Loucy (cell line): Measurements from ENCODE around the gene DHDDS.

Experiments used
- H2AFZ ChIP-seq: fragments of 200-600 bp; sonication (generic); 2 replicates; pipeline ENCODE4 v1.6.0; 2016; ENCODE audit warnings: antibody characterized with exemption, mild to moderate bottlenecking, low read length, moderate library complexity
- H3F3A ChIP-seq: fragments of 200-600 bp; 2 replicates; pipeline ENCODE4 v1.6.0; 2016; ENCODE audit warnings: antibody characterized with exemption, low read depth, mild to moderate bottlenecking
- H3K27me3 ChIP-seq: fragments of 200-600 bp; sonication (generic); 2 replicates; pipeline ENCODE4 v1.6.1; 2014; ENCODE audit warnings: low read length, mild to moderate bottlenecking; ENCODE audit not compliant: insufficient read depth, poor library complexity, severe bottlenecking
- H3K36me3 ChIP-seq: fragments of 200-600 bp; sonication (generic); 2 replicates; pipeline ENCODE4 v1.6.1; 2016; ENCODE audit warnings: low read length; ENCODE audit not compliant: insufficient read depth
- H3K4me1 ChIP-seq: fragments of 200-600 bp; sonication (generic); 2 replicates; pipeline ENCODE4 v1.5.1; 2014; ENCODE audit warnings: low read length, mild to moderate bottlenecking; ENCODE audit not compliant: insufficient read depth, poor library complexity, severe bottlenecking
- H3K4me2 ChIP-seq: fragments of 200-600 bp; sonication (generic); 2 replicates; pipeline ENCODE4 v1.6.0; 2014; ENCODE audit warnings: antibody characterized with exemption, low read length, low read depth, mild to moderate bottlenecking; ENCODE audit not compliant: poor library complexity, severe bottlenecking
- H3K4me3 ChIP-seq: fragments of 200-600 bp; sonication (generic); 2 replicates; pipeline ENCODE4 v1.5.1; 2014; ENCODE audit warnings: low read length, mild to moderate bottlenecking, mixed read lengths; ENCODE audit not compliant: poor library complexity, severe bottlenecking
- H3K79me2 ChIP-seq: fragments of 200-600 bp; sonication (generic); 2 replicates; pipeline ENCODE4 v1.6.1; 2014; ENCODE audit warnings: low read length; ENCODE audit not compliant: insufficient read depth
- H3K9ac ChIP-seq: fragments of 200-600 bp; sonication (generic); 2 replicates; pipeline ENCODE4 v1.6.0; 2014; ENCODE audit warnings: mild to moderate bottlenecking, low read depth, low read length, moderate library complexity; ENCODE audit not compliant: poor library complexity, severe bottlenecking
- H3K9me2 ChIP-seq: fragments of 200-600 bp; sonication (generic); replicated peaks from 2 replicates; pipeline ENCODE4 v1.6.1; 2016; ENCODE audit warnings: low read depth, low read length, mixed read lengths
- H3K9me3 ChIP-seq: fragments of 200-600 bp; sonication (generic); 2 replicates; pipeline ENCODE4 v1.6.1; 2014; ENCODE audit warnings: mild to moderate bottlenecking, antibody characterized with exemption, low read length, low read depth; ENCODE audit not compliant: insufficient read depth
- H4K20me1 ChIP-seq: fragments of 200-600 bp; sonication (generic); 2 replicates; pipeline ENCODE4 v1.6.0; 2014; ENCODE audit warnings: antibody characterized with exemption, low read length, mild to moderate bottlenecking; ENCODE audit not compliant: insufficient read depth, poor library complexity, severe bottlenecking
- EZH2phosphoT487 ChIP-seq: fragments of 200-600 bp; IDR thresholded peaks from 2 replicates; pipeline ENCODE4 v1.6.1; 2018; ENCODE audit warnings: antibody characterized with exemption, mild to moderate bottlenecking, moderate library complexity, borderline replicate concordance
- TF ChIP-seq, protein P1 (sequence below): fragments of 200-600 bp; sonication (generic); conservative IDR thresholded peaks from 2 replicates; pipeline ENCODE4 v1.5.1; 2014; ENCODE audit warnings: mild to moderate bottlenecking, antibody characterized with exemption, low read length

DHDDS gene

DNA sequence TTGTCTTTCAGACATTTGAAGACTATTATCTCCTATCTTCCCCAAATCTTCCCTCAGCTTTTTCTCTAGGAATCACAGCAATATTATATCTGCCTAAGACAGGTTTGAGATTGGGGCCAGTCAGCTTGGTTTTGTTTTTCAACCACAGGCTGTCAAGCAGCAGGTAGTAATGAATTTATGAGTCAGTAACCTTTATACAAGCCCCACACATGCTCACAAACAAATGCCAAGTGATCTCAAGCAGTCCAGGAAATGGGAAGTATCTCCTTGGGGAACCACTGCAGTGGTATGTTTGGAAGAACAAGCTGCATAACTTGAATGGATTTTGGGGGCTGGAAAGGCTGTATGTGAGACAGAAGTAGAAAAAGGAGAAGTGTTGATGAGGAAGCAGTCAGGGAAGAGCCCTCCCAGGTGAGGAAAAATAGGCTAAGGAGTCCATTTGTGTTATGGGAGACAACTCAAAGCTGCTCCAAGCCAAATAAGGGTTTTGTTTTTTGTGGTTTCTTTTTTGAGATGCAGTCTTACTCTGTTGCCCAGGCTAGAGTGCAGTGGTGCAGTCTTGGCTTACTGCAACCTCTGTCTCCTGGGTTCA, 2.1 kb downstream of the DHDDS start:
- Histone ChIP-seq H3K27me3 (no peaks in the 10 kb centered on the region), H3K9ac (no peak overlapping the region), H3K4me3 (peak overlapping the region; percentile 92), H2AFZ (no peak overlapping the region), H3F3A (no peaks in the 10 kb centered on the region), H3K36me3 (peaks cover 9% of the 10 kb centered on the region; the same call in 1 of the 2 replicates), H3K4me2 (peak overlapping the region; percentile 97), H3K79me2 (peaks cover 19% of the 10 kb centered on the region), H3K9me2 (no peaks in the 10 kb centered on the region), H4K20me1 (no peaks in the 10 kb centered on the region), H3K9me3 (no peaks in the 10 kb centered on the region), H3K4me1 (peaks cover 14% of the 10 kb centered on the region)
- TF ChIP-seq, protein P1, sequence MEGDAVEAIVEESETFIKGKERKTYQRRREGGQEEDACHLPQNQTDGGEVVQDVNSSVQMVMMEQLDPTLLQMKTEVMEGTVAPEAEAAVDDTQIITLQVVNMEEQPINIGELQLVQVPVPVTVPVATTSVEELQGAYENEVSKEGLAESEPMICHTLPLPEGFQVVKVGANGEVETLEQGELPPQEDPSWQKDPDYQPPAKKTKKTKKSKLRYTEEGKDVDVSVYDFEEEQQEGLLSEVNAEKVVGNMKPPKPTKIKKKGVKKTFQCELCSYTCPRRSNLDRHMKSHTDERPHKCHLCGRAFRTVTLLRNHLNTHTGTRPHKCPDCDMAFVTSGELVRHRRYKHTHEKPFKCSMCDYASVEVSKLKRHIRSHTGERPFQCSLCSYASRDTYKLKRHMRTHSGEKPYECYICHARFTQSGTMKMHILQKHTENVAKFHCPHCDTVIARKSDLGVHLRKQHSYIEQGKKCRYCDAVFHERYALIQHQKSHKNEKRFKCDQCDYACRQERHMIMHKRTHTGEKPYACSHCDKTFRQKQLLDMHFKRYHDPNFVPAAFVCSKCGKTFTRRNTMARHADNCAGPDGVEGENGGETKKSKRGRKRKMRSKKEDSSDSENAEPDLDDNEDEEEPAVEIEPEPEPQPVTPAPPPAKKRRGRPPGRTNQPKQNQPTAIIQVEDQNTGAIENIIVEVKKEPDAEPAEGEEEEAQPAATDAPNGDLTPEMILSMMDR: no peak
- TF ChIP-seq EZH2phosphoT487: no peak

DNA sequence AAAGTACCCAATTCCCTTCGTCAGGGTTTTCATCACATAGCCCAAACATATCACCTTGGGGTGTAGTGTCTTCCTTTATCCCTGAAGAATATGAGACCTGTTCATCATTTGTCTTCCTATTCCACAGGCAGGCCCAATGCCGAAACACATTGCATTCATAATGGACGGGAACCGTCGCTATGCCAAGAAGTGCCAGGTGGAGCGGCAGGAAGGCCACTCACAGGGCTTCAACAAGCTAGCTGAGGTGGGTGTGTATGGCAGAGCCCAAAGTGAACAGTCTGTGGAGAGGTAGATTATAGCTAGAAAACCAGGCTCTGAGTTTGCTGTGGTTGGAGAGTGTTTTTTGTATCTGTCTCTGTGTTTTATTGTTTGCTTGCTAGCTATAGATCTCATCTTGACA, 5.9 kb downstream of the DHDDS start:
- Histone ChIP-seq H3K9me2 (no peaks in the 10 kb centered on the region), H3K4me3 (no peak overlapping the region), H3K9ac (no peak overlapping the region), H3K4me2 (no peak overlapping the region), H3K9me3 (no peaks in the 10 kb centered on the region), H3K79me2 (peaks cover 10% of the 10 kb centered on the region), H3K4me1 (peaks cover 6% of the 10 kb centered on the region), H4K20me1 (no peaks in the 10 kb centered on the region), H3F3A (no peaks in the 10 kb centered on the region), H2AFZ (no peak overlapping the region), H3K27me3 (no peaks in the 10 kb centered on the region), H3K36me3 (peaks cover 30% of the 10 kb centered on the region; the same call in 1 of the 2 replicates)
- TF ChIP-seq EZH2phosphoT487: no peak
- TF ChIP-seq, protein P1: no peak

DNA sequence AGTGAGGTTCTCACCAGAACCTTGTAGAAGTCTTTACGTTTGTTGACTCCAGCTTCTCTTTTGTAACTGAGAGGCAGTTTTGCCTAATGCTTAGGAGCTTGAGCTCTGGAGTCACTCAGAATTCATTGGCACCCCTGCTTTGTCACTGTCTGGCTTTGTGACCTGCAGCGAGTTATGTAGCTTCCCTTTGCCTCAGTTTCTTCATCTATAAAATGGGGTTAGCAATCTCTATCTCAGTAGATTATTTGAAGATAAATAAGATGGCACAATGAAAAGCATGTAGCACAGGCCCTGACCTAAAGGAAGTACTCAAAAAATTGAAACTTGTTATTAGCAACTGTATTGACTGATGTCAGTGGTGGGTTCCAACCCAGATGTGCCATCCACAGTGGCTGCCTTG, 8.1 kb downstream of the DHDDS start:
- TF ChIP-seq EZH2phosphoT487: no peak
- TF ChIP-seq, protein P1: no peak

More for the DNA sequence above, 8.1 kb downstream of the DHDDS start:
- no peaks in the 10 kb centered on the region for H3K79me2 ChIP-seq
- no peaks in the 10 kb centered on the region for H4K20me1 ChIP-seq
- H2AFZ ChIP-seq: no peak overlapping the region
- H3K36me3 ChIP-seq: peaks cover 46% of the 10 kb centered on the region; the same call in 1 of the 2 replicates
- no peaks in the 10 kb centered on the region for H3F3A ChIP-seq
- no peaks in the 10 kb centered on the region for H3K9me2 ChIP-seq
- no peak overlapping the region for H3K9ac ChIP-seq
- no peaks in the 10 kb centered on the region for H3K9me3 ChIP-seq
- H3K4me2 ChIP-seq: no peak overlapping the region
- no peaks in the 10 kb centered on the region for H3K4me1 ChIP-seq
- H3K27me3 ChIP-seq: no peaks in the 10 kb centered on the region
- H3K4me3 ChIP-seq: no peak overlapping the region
